OCI-LY3 (cell line): ENCODE results near the gene CATSPER4.
A peak's percentile ranks its signal among the peaks of the same experiment; 100 is the strongest.

Experiments
- H2AFZ ChIP-seq: fragments of 200-600, 300-600 bp; shearing (Covaris generic); 2 replicates; pipeline ENCODE4 v1.6.0; 2014; ENCODE audit warnings: antibody characterized with exemption, low read depth, low read length
- H3K27ac ChIP-seq: fragments of 200-600, 300-600 bp; sonication (generic); 2 replicates; pipeline ENCODE4 v1.5.1; 2014; ENCODE audit warnings: mild to moderate bottlenecking, low read length, moderate library complexity, mixed read lengths
- H3K27me3 ChIP-seq: fragments of 200-600, 300-600 bp; sonication (generic); 2 replicates; pipeline ENCODE4 v1.6.1; 2014; ENCODE audit warnings: low read depth, low read length, mixed read lengths
- H3K36me3 ChIP-seq: fragments of 200-600, 300-600 bp; sonication (generic); replicated peaks from 2 replicates; pipeline ENCODE3; 2014; ENCODE audit warnings: low read depth, low read length, mixed read lengths
- H3K4me1 ChIP-seq: fragments of 300-600, 200-600 bp; sonication (generic); 2 replicates; pipeline ENCODE4 v1.6.1; 2014; ENCODE audit warnings: low read length, mixed read lengths
- H3K4me2 ChIP-seq: fragments of 200-600, 300-600 bp; sonication (generic); 2 replicates; pipeline ENCODE4 v1.6.1; 2014; ENCODE audit warnings: low read length, mixed read lengths
- H3K4me3 ChIP-seq: fragments of 300-600, 200-600 bp; sonication (generic); 2 replicates; pipeline ENCODE4 v1.5.1; 2014; ENCODE audit warnings: antibody characterized with exemption, mild to moderate bottlenecking, low read length, moderate library complexity
- H3K79me2 ChIP-seq: fragments of 300-600, 200-600 bp; shearing (Covaris generic); 2 replicates; pipeline ENCODE4 v1.6.1; 2014; ENCODE audit warnings: mild to moderate bottlenecking, low read length, mixed read lengths
- H3K9ac ChIP-seq: fragments of 300-600, 200-600 bp; shearing (Covaris generic); 2 replicates; pipeline ENCODE4 v1.6.0; 2014; ENCODE audit warnings: mild to moderate bottlenecking, low read length, moderate library complexity
- H3K9me3 ChIP-seq: fragments of 200-600, 300-600 bp; shearing (Covaris generic); 2 replicates; pipeline ENCODE4 v1.6.1; 2014; ENCODE audit warnings: low read length, mixed read lengths; ENCODE audit not compliant: insufficient read depth
- H4K20me1 ChIP-seq: fragments of 200-600, 300-600 bp; sonication (generic); 2 replicates; pipeline ENCODE4 v1.6.1; 2016; ENCODE audit warnings: low read length, mixed read lengths; ENCODE audit not compliant: insufficient read depth
- CTCF ChIP-seq: fragments of 200-600, 300-600 bp; sonication (generic); IDR thresholded peaks from 2 replicates; pipeline ENCODE4 v1.5.1; 2014; ENCODE audit warnings: antibody characterized with exemption, low read length, low read depth
- EZH2phosphoT487 ChIP-seq: fragments of 200-600 bp; shearing (Covaris generic); IDR thresholded peaks from 2 replicates; pipeline ENCODE4 v1.6.1; 2018; ENCODE audit warnings: antibody characterized with exemption, mixed run types, low read depth

The CATSPER4 gene

GRCh38 chr1:26190373-26190987 is at the start of gene CATSPER4:
TSS of gene CATSPER4 (plus strand) at chr1:26190602. CDS start at chr1:26190628, 26 bp downstream.
- H3K4me1 ChIP-seq = no peaks in the 10 kb centered on the region
- H3K4me2 ChIP-seq = no peak within 1 kb of the TSS
- no peak within 1 kb of the TSS for H3K27ac ChIP-seq
- H4K20me1 ChIP-seq = no peaks in the 10 kb centered on the region
- no peaks in the 10 kb centered on the region for H3K79me2 ChIP-seq
- H2AFZ ChIP-seq = no peak within 1 kb of the TSS
- TF ChIP-seq CTCF = no peak
- no peak for TF ChIP-seq EZH2phosphoT487
- H3K4me3 ChIP-seq = no peak within 1 kb of the TSS
- H3K9me3 ChIP-seq = no peaks in the 10 kb centered on the region
- H3K9ac ChIP-seq = no peak within 1 kb of the TSS
- H3K27me3 ChIP-seq = no peaks in the 10 kb centered on the region
- H3K36me3 ChIP-seq = no peaks in the 10 kb centered on the region

GRCh38 chr1:26142159-26142558 is 48.2 kb upstream of the CATSPER4 start:
- Histone ChIP-seq H3K4me3 (no peak overlapping the region), H3K9me3 (no peaks in the 10 kb centered on the region), H3K79me2 (no peaks in the 10 kb centered on the region), H4K20me1 (no peaks in the 10 kb centered on the region), H2AFZ (no peak overlapping the region), H3K27me3 (no peaks in the 10 kb centered on the region), H3K4me1 (peaks cover 3% of the 10 kb centered on the region; the same call in 1 of the 2 replicates), H3K27ac (no peak overlapping the region), H3K4me2 (no peak overlapping the region), H3K9ac (no peak overlapping the region), H3K36me3 (no peaks in the 10 kb centered on the region)
- no peak for TF ChIP-seq EZH2phosphoT487
- no peak for TF ChIP-seq CTCF

- Histone ChIP-seq H3K27me3 (no peaks in the 10 kb centered on the region; the same call in 1 of the 2 replicates), H3K4me2 (peak overlapping the region; percentile 74)
These were observed 45.1 kb upstream of the CATSPER4 start for GRCh38 chr1:26145041-26145959.

More at GRCh38 chr1:26145041-26145959, 45.1 kb upstream of the CATSPER4 start:
- Histone ChIP-seq H3K4me3 (peak overlapping the region; percentile 51), H3K9me3 (no peaks in the 10 kb centered on the region), H3K4me1 (peaks cover 3% of the 10 kb centered on the region; the same call in 1 of the 2 replicates), H4K20me1 (no peaks in the 10 kb centered on the region), H3K27ac (no peak overlapping the region), H2AFZ (no peak overlapping the region), H3K9ac (no peak overlapping the region), H3K36me3 (no peaks in the 10 kb centered on the region), H3K79me2 (no peaks in the 10 kb centered on the region)
- TF ChIP-seq CTCF (peak; percentile 65), EZH2phosphoT487 (no peak)
